Suprapubic skin (tissue), 4 donors: ENCODE results near the gene PXDC1.

Experiments
- EP300 ChIP-seq: sonication (generic); formaldehyde crosslinking; IDR thresholded peaks from one replicate; pipeline ENCODE4 v1.6.1; 2017; ENCODE audit warnings: antibody characterized with exemption
- POLR2A ChIP-seq, 2 donors: fragments of 450-650 bp; IDR thresholded peaks; one replicate each; pipeline ENCODE4 v1.6.1; 2017; ENCODE audit warnings: antibody characterized with exemption in 2 of 2, mild to moderate bottlenecking in 2 of 2, moderate library complexity in 2 of 2
- POLR2AphosphoS5 ChIP-seq, 3 donors: sonication (generic); formaldehyde crosslinking; IDR thresholded peaks; one replicate each; pipeline ENCODE4 v1.6.1; 2017; ENCODE audit warnings: antibody characterized with exemption in 3 of 3
- TF ChIP-seq, protein P1 (sequence below), 2 donors: fragments of 200-600 bp in 1 of 2; fragments of 450-650 bp in 1 of 2; sonication (generic) in 1 of 2; IDR thresholded peaks; one replicate each; pipeline ENCODE4 v1.5.1; 2016 to 2019; ENCODE audit warnings: antibody characterized with exemption in 2 of 2, mild to moderate bottlenecking in 1 of 2, moderate library complexity in 1 of 2

DNA sequence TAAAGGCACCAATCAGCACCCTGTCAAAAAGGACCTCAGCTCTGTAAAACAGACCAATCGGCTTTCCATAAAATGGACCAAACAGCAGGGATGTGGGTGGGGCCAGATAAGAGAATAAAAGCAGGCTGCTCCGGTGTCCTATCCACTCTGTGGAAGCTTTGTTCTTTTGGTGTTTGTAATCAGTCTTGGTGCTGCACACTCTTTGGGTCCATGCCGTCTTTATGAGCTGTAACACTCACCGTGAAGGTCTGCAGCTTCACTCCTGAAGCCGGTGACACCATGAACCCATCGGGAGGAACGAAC lies 7.3 kb upstream of the PXDC1 start:
- TF ChIP-seq POLR2AphosphoS5 (IDR thresholded peaks at IDR 0.05) (no peak), POLR2A (IDR thresholded peaks at IDR 0.05) (no peak), EP300 (no peak)
- TF ChIP-seq, protein P1, sequence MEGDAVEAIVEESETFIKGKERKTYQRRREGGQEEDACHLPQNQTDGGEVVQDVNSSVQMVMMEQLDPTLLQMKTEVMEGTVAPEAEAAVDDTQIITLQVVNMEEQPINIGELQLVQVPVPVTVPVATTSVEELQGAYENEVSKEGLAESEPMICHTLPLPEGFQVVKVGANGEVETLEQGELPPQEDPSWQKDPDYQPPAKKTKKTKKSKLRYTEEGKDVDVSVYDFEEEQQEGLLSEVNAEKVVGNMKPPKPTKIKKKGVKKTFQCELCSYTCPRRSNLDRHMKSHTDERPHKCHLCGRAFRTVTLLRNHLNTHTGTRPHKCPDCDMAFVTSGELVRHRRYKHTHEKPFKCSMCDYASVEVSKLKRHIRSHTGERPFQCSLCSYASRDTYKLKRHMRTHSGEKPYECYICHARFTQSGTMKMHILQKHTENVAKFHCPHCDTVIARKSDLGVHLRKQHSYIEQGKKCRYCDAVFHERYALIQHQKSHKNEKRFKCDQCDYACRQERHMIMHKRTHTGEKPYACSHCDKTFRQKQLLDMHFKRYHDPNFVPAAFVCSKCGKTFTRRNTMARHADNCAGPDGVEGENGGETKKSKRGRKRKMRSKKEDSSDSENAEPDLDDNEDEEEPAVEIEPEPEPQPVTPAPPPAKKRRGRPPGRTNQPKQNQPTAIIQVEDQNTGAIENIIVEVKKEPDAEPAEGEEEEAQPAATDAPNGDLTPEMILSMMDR (IDR thresholded peaks at IDR 0.05): no peak
